NCI-H345 (cell line): Measurements from ENCODE around the gene DNAJC15.

Source experiments
- DNase-seq: peaks from one replicate; lab custom pipeline; 2025; lab: John Stamatoyannopoulos, UW

DNAJC15 gene

GRCh38 chr13:43085545-43085944 is 62.2 kb downstream of the DNAJC15 start:
- DNase-seq, result peak; percentile 16

GRCh38 chr13:43086181-43086580 is 62.8 kb downstream of the DNAJC15 start:
- no peak for DNase-seq

- no peak for DNase-seq
These were observed 64.7 kb downstream of the DNAJC15 start for GRCh38 chr13:43088093-43088511.

GRCh38 chr13:43089912-43090498 is 66.6 kb downstream of the DNAJC15 start:
- DNase-seq, result no peak

GRCh38 chr13:43094901-43095300 is 71.5 kb downstream of the DNAJC15 start:
- DNase-seq, result no peak

- no peak for DNase-seq
These were observed 72.7 kb downstream of the DNAJC15 start for GRCh38 chr13:43095771-43096719.

GRCh38 chr13:43100667-43101066 is 77.3 kb downstream of the DNAJC15 start:
- no peak for DNase-seq

- DNase-seq, result no peak
These were observed 78.9 kb downstream of the DNAJC15 start for GRCh38 chr13:43102304-43102703.

- DNase-seq, result no peak
These were observed 84.4 kb downstream of the DNAJC15 start for GRCh38 chr13:43107780-43108179.

- no peak for DNase-seq
These were observed 86.7 kb downstream of the DNAJC15 start for GRCh38 chr13:43110036-43110435.

GRCh38 chr13:43110658-43111057 is 87.3 kb downstream of the DNAJC15 start:
- no peak for DNase-seq

GRCh38 chr13:43111559-43112400 is 88.4 kb downstream of the DNAJC15 start:
- no peak for DNase-seq

- no peak for DNase-seq
These were observed 90.2 kb downstream of the DNAJC15 start for GRCh38 chr13:43113603-43114002.

- no peak for DNase-seq
These were observed 91.1 kb downstream of the DNAJC15 start for GRCh38 chr13:43114504-43114903.

GRCh38 chr13:43115141-43115540 is 91.8 kb downstream of the DNAJC15 start:
- no peak for DNase-seq

GRCh38 chr13:43116242-43116641 is 92.9 kb downstream of the DNAJC15 start:
- DNase-seq, result no peak

GRCh38 chr13:43118521-43118920 is 95.1 kb downstream of the DNAJC15 start:
- no peak for DNase-seq

- no peak for DNase-seq
These were observed 95.8 kb downstream of the DNAJC15 start for GRCh38 chr13:43119206-43119605.

GRCh38 chr13:43122791-43123190 is 99.4 kb downstream of the DNAJC15 start:
- DNase-seq, result no peak

- DNase-seq, result no peak
These were observed 100.5 kb downstream of the DNAJC15 start for GRCh38 chr13:43123856-43124255.

GRCh38 chr13:43124490-43124889 is 101.1 kb downstream of the DNAJC15 start:
- DNase-seq, result no peak

GRCh38 chr13:43126420-43126819 is 103.0 kb downstream of the DNAJC15 start:
- no peak for DNase-seq
